GM23248 (cell line): ENCODE measurements around the gene ID1. TPM values are rescaled to one million over a fixed set of nuclear protein-coding genes. Genes with fewer than 3 reads are reported as not detected.

Source experiments
- DNase-seq: peaks from one replicate; pipeline ENCODE4 v3.0.0-alpha.2; 2015
- H2AFZ ChIP-seq: fragments of 200-600 bp; sonication (generic); 2 replicates; pipeline ENCODE4 v1.6.1; 2016; ENCODE audit warnings: antibody characterized with exemption
- H3F3A ChIP-seq: fragments of 200-600 bp; sonication (generic); 2 replicates; pipeline ENCODE4 v1.6.1; 2016; ENCODE audit warnings: mild to moderate bottlenecking, antibody characterized with exemption, mixed run types; ENCODE audit not compliant: insufficient read depth
- H3K27ac ChIP-seq: fragments of 200-600 bp; sonication (generic); 2 replicates; pipeline ENCODE4 v1.5.1; 2016; ENCODE audit warnings: mild to moderate bottlenecking
- H3K27me3 ChIP-seq: fragments of 200-600 bp; sonication (generic); replicated peaks from 2 replicates; pipeline ENCODE4 v1.6.1; 2016; ENCODE audit warnings: mild to moderate bottlenecking; ENCODE audit not compliant: insufficient read depth
- H3K36me3 ChIP-seq: fragments of 200-600 bp; sonication (generic); 2 replicates; pipeline ENCODE4 v1.6.1; 2016; ENCODE audit warnings: low read depth, mild to moderate bottlenecking
- H3K4me1 ChIP-seq: fragments of 200-600 bp; sonication (generic); 2 replicates; pipeline ENCODE4 v1.6.1; 2016; ENCODE audit warnings: mild to moderate bottlenecking; ENCODE audit not compliant: insufficient read depth
- H3K4me2 ChIP-seq: fragments of 200-600 bp; sonication (generic); one replicate; pipeline ENCODE4 v1.6.1; 2016; ENCODE audit warnings: mild to moderate bottlenecking; ENCODE audit not compliant: unreplicated experiment
- H3K4me3 ChIP-seq: fragments of 200-600 bp; sonication (generic); 2 replicates; pipeline ENCODE4 v1.5.1; 2016; ENCODE audit warnings: mild to moderate bottlenecking
- H3K79me2 ChIP-seq: fragments of 200-600 bp; sonication (generic); 2 replicates; pipeline ENCODE4 v1.6.1; 2016; ENCODE audit warnings: mild to moderate bottlenecking; ENCODE audit not compliant: insufficient read depth
- H3K9ac ChIP-seq: fragments of 200-600 bp; sonication (generic); 2 replicates; pipeline ENCODE4 v1.6.1; 2016; ENCODE audit warnings: mild to moderate bottlenecking
- H3K9me2 ChIP-seq: fragments of 200-600 bp; sonication (generic); 2 replicates; pipeline ENCODE4 v1.6.1; 2016; ENCODE audit warnings: mixed run types, mild to moderate bottlenecking, moderate library complexity; ENCODE audit not compliant: insufficient read depth
- H3K9me3 ChIP-seq: fragments of 200-600 bp; sonication (generic); one replicate; pipeline ENCODE4 v1.6.1; 2017; ENCODE audit warnings: low read depth
- H4K20me1 ChIP-seq: fragments of 200-600 bp; sonication (generic); 2 replicates; pipeline ENCODE4 v1.6.0; 2016; ENCODE audit not compliant: insufficient read depth
- EZH2 ChIP-seq: fragments of 200-600 bp; sonication (generic); IDR thresholded peaks from 2 replicates; pipeline ENCODE4 v1.6.1; 2018; ENCODE audit warnings: antibody characterized with exemption, mild to moderate bottlenecking; ENCODE audit not compliant: insufficient read depth, poor library complexity, severe bottlenecking
- EZH2phosphoT487 ChIP-seq: fragments of 200-600 bp; sonication (generic); IDR thresholded peaks from 2 replicates; pipeline ENCODE4 v1.6.1; 2018; ENCODE audit warnings: antibody characterized with exemption, moderate library complexity, mild to moderate bottlenecking, low read depth; ENCODE audit not compliant: insufficient read depth
- WGBS, 2 experiments: methylation state at CpG; one replicate each; pipeline ENCODE4 v1.1.6; 2015 to 2017; ENCODE audit warnings: low lambda C conversion rate in 2 of 2, low coverage in 1 of 2; ENCODE audit errors: missing lambda C conversion rate in 2 of 2; 5-methylcytosine and 5-hydroxymethylcytosine counted together
- in situ Hi-C: fragments of 300-500 bp; cut with MboI; formaldehyde crosslinking; loops from 2 replicates; pipeline ENCODE4 v1.15.0; 2020
- polyA plus RNA-seq: library from polyadenylated mRNA; unstranded; fragments of >200 nt; fragmentation: Nextera tagmentation; extraction: Ambion mirVana; gene quantifications from 2 replicates; pipeline ENCODE4 v1.2.1, GENCODE V29; 2016
- total RNA-seq: library from RNA; depleted of rRNA; stranded (reverse); fragments of >200 nt; shearing (Covaris generic); gene quantifications from 2 replicates; pipeline ENCODE4 v1.2.3, GENCODE V29; 2014

Gene ID1
- total and polyA plus RNA-seq, 2 experiments from 2014 or later, result 248 to 780 TPM

- no peak overlapping the region for H2AFZ ChIP-seq
These were observed 25.2 kb downstream of the ID1 start for GRCh38 chr20:31630187-31630790.

GRCh38 chr20:31632548-31633338, 27.7 kb downstream of the ID1 start:
- no peaks in the 10 kb centered on the region for H3K9me2 ChIP-seq
- no peak overlapping the region for H3K4me2 ChIP-seq
- DNase-seq, result no peak
- no peaks in the 10 kb centered on the region for H4K20me1 ChIP-seq
- in situ Hi-C loops, result no loop called here
- WGBS, 2 experiments, result 90 to 93% methylated on average over 29 to 40 of the region's 40 CpGs
- TF ChIP-seq EZH2, result no peak
- TF ChIP-seq EZH2phosphoT487, result no peak
- H2AFZ ChIP-seq, result no peak overlapping the region
- H3K4me1 ChIP-seq, result no peaks in the 10 kb centered on the region
- no peaks in the 10 kb centered on the region for H3K9me3 ChIP-seq
- no peak overlapping the region for H3K27ac ChIP-seq
- no peaks in the 10 kb centered on the region for H3K27me3 ChIP-seq
- H3F3A ChIP-seq, result no peaks in the 10 kb centered on the region
- no peak overlapping the region for H3K4me3 ChIP-seq
- no peaks in the 10 kb centered on the region for H3K36me3 ChIP-seq
- no peak overlapping the region for H3K9ac ChIP-seq
- no peaks in the 10 kb centered on the region for H3K79me2 ChIP-seq

More at GRCh38 chr20:31630187-31630790, 25.2 kb downstream of the ID1 start:
- H3K36me3 ChIP-seq, result no peaks in the 10 kb centered on the region
- no peak overlapping the region for H3K9ac ChIP-seq
- H3K4me2 ChIP-seq, result no peak overlapping the region
- 66 to 68% methylated on average over 2 of the region's 2 CpGs for WGBS, 2 experiments
- H3F3A ChIP-seq, result no peaks in the 10 kb centered on the region
- H3K9me3 ChIP-seq, result no peaks in the 10 kb centered on the region
- DNase-seq, result no peak
- in situ Hi-C loops, result no loop called here
- TF ChIP-seq EZH2phosphoT487 (no peak), EZH2 (no peak)
- no peaks in the 10 kb centered on the region for H3K4me1 ChIP-seq
- H3K27me3 ChIP-seq, result no peaks in the 10 kb centered on the region
- no peak overlapping the region for H3K4me3 ChIP-seq
- H4K20me1 ChIP-seq, result no peaks in the 10 kb centered on the region
- H3K27ac ChIP-seq, result no peak overlapping the region
- no peaks in the 10 kb centered on the region for H3K79me2 ChIP-seq
- H3K9me2 ChIP-seq, result no peaks in the 10 kb centered on the region

- Histone ChIP-seq H3K9me2 (no peaks in the 10 kb centered on the region), H2AFZ (no peak overlapping the region), H3K36me3 (no peaks in the 10 kb centered on the region), H3K27ac (no peak overlapping the region), H3K27me3 (no peaks in the 10 kb centered on the region), H3K4me1 (no peaks in the 10 kb centered on the region), H3F3A (no peaks in the 10 kb centered on the region), H3K9me3 (no peaks in the 10 kb centered on the region), H3K4me3 (no peak overlapping the region), H4K20me1 (no peaks in the 10 kb centered on the region), H3K4me2 (no peak overlapping the region), H3K9ac (no peak overlapping the region), H3K79me2 (no peaks in the 10 kb centered on the region)
- no peak for DNase-seq
- TF ChIP-seq EZH2, result no peak
- TF ChIP-seq EZH2phosphoT487, result no peak
- in situ Hi-C loops, result no loop called here
- WGBS, 2 experiments, result 68 to 73% methylated on average over 14 of the region's 14 CpGs
These were observed 28.3 kb downstream of the ID1 start for GRCh38 chr20:31633339-31633914.

GRCh38 chr20:31637660-31638059, 32.6 kb downstream of the ID1 start, which contains the start of gene COX4I2:
TSS of gene COX4I2 (plus strand) at chr20:31637912. CDS start at chr20:31639018, 1,106 bp downstream.
- Histone ChIP-seq H3K4me2 (no peak within 1 kb of the TSS), H3K4me3 (no peak within 1 kb of the TSS), H3K9me2 (no peaks in the 10 kb centered on the region), H3K36me3 (no peaks in the 10 kb centered on the region), H3F3A (no peaks in the 10 kb centered on the region), H3K27ac (no peak within 1 kb of the TSS), H3K79me2 (no peaks in the 10 kb centered on the region), H3K27me3 (no peaks in the 10 kb centered on the region), H2AFZ (no peak within 1 kb of the TSS), H3K9ac (no peak within 1 kb of the TSS), H4K20me1 (no peaks in the 10 kb centered on the region), H3K9me3 (no peaks in the 10 kb centered on the region), H3K4me1 (no peaks in the 10 kb centered on the region)
- no peak for TF ChIP-seq EZH2phosphoT487
- TF ChIP-seq EZH2, result no peak
- WGBS, 2 experiments, result 29 to 44% methylated on average over 22 to 33 of the region's 34 CpGs
- no peak for DNase-seq
- in situ Hi-C loops, result no loop called here
